GM21390 (cell line): Measurements from ENCODE around the gene OVCA2.

Experiments used
- ATAC-seq: cut with Tn5 transposase; IDR thresholded peaks from one replicate; pipeline ENCODE4 v1.9.1; 2021; ENCODE audit not compliant: unreplicated experiment

The OVCA2 gene

DNA sequence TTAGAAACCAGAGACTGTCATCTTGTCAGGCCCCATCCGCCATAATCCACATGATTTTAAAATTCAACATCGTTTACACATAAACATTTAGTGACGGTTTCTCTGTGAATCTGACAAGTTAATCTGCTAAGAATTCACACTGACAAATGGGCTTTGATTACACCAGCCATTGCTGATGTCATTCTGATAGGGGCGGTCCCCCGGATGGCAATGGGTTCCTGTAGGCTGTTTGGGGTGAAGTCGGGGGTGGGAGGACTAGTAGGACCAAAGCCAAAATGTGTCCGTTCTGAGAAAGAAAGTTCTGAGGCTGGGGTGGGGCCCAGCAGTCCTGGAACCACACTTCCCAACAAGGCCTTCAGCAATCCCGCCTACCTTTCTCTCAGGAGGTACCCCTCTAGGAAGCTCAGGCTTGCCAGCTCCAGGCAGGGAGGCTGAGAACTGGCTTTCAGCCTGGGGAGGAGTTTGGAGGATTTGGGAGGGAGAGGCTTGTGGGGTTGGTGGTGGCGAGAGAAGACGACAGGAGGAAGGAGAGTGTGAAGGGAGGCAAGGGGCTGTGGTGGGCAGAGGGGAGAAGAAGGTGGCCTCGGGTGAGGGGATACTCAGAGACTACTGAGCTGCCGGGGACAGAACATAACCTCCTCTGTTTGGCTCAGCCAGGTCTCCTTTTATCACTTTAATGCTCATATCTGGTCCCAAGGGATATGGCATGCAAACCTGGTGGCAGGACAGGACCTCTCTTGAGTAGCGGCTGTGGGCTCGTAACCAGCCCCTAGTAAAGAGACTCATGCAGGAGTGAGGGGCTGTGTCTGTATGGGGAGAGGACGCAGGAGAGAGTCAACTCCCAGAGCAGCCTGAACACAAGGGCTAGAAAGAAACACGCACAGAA, 21.7 kb downstream of the OVCA2 start:
- no peak for ATAC-seq

- ATAC-seq: no peak
Observed at GRCh38 chr17:2064147-2064489, 22.3 kb downstream of the OVCA2 start.

- ATAC-seq: no peak
Observed at GRCh38 chr17:2064520-2064971, 22.7 kb downstream of the OVCA2 start.

- no peak for ATAC-seq
Observed at GRCh38 chr17:2064980-2065785, 23.4 kb downstream of the OVCA2 start.

DNA sequence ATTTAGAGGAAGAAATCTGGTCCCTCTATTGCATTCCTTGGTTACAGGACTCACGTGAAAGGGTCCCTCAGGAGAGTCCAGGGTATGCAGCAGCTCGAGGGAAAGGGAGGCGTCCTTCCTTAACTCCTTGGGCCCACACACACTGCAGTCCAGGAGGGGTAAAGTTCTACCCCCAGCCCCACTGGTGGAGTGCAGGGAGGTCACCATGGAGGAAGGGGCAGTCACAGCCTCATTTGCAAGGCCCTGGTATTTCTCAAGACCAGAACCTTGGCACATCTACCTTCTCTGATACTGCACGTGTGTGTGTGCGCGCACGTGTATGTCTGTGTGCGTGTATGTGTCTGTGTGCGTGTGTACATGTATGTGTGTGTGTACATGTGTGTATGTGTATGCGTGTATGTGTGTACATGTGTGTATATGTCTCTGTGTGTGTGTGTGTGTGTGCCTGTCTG, 24.2 kb downstream of the OVCA2 start:
- no peak for ATAC-seq

DNA sequence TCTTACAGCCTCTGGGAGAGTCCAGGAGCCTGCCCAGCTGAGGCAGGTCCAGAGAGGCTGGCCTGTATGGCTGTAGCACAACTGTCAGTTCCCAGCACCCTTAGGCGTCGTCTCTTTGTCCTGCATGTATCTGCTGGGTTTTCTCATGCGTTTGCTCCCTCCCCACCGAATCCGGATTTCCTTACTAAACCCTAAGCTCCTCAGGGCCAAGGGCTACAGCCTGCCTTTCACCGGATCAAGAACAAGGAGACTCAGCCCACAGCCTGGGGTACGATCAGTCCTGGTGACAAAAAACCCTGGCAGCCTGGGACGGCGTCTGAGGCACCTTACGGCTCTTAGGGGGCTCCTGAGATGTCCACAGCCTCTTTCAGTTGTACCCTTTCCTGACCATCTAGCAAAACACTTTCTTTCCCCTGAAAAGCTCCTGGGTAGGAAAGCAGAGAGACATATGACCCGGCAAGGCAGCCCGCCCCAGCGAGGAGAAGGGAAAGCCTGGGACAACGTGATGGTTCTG, 25.3 kb downstream of the OVCA2 start:
- no peak for ATAC-seq

- no peak for ATAC-seq
Observed at GRCh38 chr17:2067608-2068024, 25.8 kb downstream of the OVCA2 start.

DNA sequence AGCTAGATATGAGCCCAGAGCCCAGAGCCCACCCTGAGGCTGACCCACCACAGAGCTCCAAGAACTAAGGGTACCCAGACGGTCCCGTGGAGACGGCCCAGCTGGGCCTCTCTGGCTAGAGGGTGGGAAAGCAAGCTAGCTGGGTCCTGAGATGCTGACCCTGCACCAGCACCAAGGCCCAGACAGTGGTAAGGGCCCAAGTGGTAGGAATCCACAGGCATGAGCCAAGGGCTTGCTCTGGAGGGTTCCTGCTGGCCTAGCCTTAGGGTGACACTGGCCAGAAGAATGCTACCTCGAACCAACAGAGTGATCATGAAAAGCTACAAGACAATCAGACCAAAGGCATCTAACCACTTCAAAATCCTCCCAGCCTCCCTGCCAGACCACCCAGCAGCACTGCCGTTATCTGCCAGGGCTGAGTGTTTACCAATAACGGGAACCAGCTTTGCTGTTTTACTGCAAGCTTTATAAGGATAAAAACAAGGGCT, 26.3 kb downstream of the OVCA2 start:
- no peak for ATAC-seq

GRCh38 chr17:2068519-2069051, 26.8 kb downstream of the OVCA2 start:
- no peak for ATAC-seq

DNA sequence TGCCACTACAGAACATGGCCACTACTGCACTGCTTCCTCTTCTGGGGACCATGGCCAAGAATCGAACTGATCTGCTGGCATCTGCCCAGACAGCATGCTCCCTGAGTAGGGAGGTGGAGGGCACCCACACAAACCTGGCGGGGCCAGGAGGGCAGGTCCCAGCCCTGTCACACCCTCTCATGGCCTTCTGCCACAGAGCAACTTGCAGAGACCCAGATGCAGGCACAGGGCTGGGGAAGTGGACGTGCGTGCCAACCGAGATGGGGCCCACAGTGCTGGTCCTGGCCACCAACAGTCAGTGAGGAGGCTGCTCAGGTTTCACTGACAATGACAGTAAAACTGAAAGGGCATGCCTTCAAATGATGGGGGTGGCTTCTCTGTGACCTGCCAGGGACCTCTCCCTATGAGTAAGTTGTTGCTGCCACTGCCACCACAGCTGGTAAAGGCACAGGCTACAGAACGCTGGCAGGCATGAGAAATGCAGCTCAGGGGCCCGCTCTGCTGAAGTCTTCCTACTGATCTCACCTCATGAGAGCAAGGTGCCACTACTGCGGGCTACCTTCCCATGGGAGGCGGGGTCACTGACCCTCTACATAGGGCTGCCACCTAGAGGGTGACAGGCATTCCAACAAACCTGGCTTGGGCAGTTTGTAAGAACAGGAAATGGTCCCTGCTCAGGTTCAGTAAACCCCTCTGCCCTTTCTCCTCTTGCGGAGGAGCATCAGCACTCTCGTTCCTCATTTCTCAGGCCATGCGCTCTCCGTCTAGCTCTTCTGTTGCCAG, 28.6 kb downstream of the OVCA2 start:
- ATAC-seq: peak; percentile 70

DNA sequence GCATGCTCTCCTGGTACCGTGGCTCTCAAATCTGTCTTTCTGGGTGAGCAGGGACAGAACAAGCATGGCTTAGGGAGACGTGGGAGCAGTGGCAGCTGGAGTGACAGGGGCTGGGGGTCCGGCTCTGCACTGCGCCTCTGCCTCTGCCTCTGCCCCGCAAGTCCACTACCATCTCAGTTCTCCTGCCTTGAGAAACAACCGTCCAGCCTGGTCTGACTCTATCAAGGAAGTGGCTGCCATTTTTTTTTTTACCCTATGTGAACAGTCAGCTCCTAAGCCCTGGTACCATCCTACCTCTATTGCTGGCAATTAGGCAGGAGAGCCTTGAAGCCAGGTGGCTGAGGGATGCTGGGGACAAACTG, 29.2 kb downstream of the OVCA2 start:
- ATAC-seq: no peak

DNA sequence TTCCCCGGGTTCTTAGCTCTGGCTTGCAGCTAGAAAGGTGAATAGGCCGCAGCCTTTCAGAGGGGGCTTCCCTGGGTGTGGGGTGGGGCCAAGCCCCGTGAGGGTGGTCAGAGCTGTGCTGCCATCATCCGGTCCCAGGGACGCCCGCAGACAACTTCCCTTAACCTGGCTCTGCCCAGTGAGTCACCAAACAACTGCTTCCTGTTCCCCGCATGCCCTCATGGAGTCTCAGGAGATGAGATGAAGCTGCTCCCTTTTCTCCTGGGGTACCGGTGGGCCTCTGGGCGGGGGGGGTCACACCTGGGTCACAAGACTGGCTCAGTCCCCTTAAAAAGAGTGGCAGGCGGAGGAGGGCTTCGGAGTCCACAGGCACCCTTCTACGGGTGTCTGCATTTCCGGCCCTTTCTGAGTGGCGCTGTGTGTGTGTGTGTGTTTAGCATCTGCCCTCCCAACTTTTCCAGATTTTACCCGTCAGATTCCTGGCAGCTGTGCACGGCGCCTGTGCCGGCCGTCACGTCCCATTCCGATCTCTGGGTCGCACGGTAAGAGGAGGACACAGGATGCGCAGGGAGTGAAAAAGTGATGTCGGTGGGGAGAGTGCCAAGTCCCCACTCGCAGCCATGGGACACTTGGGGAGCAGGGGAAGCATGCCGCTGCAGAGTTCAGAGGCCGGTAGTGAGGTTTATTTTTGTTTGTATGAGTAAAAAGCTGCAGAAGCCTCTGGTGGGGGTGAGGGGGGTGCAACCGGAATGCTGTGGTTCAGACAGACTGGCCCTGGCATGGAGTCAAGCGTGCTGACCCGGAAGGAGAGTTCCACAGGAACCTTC, 29.8 kb downstream of the OVCA2 start:
- no peak for ATAC-seq

DNA sequence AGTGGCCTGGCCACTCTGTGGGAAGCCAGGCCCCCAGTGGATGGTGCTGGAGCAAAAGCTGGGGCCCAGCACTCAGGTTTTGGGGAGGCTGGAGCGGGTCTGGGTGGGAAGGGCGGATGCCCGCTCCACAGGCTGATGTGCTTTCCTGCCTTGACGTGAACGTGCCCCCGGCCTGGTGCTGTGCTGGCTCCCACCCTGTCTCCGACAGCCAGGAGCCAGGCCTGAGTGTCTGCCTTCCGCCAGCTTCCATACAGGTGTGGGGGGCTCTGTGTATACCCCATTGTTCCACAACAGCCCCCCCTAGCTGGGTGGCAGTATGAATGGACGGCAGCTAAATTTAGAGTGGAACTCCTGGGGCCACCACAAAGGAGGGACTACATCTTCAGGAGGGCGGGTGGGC, 33.1 kb downstream of the OVCA2 start:
- no peak for ATAC-seq

DNA sequence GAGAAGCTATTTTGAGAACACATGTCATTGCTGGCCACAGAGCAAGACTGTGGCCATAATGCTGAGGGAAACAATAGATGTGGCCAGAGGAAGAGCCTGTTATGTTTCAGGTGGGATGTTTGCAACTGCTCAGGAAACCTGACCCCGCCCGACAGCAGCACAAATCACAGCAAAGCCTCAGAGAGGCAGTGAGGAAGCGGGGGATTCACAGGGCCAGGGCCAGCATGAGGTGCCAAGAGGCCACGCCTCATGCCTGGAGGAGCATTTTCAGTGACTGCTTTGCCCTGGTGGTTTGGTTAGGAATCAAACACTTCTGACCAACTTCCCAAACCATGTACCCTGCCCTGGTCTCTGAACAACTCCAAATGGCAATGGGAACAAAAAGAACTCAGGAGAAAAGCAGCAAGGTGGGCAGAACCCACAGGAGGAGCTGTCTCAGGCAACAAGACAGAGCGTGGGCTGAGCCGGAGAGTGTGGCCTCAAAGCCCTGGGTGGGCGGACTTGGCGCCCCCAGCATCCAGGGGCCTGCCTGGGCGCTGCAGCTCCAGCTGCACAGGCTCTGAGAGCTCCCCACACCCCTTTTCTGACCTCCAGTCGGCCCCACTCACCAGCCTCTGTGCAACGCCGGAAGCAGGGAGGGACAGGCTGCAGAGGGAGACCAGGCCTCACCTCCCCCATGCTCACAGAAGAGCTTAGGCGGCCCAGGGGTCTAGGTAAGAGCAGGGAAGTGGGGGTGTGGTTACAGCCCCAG, 33.7 kb downstream of the OVCA2 start:
- ATAC-seq: no peak

GRCh38 chr17:2076087-2076984, 34.5 kb downstream of the OVCA2 start:
- no peak for ATAC-seq

- no peak for ATAC-seq
Observed at GRCh38 chr17:2077040-2077439, 35.2 kb downstream of the OVCA2 start.

DNA sequence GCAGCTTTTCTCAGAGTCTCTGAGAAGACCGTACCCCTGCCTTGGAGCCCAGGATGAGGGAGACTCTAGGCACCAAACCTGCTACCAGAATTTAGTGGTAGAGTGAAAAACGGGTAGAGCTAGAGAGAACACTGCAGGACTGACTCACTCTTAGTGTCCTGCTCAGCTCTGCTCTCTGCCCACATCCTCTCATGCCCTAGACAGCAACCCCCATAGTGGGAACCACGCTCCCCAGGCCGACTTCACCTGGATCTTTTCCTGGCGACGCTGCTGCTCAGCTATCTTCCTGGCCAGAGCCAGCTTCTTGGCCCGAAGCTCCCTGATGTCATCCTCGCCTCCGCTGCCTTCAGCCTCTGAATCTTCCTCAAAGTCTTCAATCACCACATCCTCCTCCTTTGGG, 39.7 kb downstream of the OVCA2 start:
- no peak for ATAC-seq
